Mesothelial cell of epicardium (in vitro differentiated cells): ENCODE data around the gene USP35. TPM values are rescaled to one million over a fixed set of nuclear protein-coding genes. Genes with fewer than 3 reads are reported as not detected.

Source experiments
- DNase-seq, 2 experiments: peaks; one replicate each; pipeline ENCODE4 v3.0.0; 2021; ENCODE audit warnings: low spot score in 2 of 2; ENCODE audit not compliant: unreplicated experiment in 2 of 2
- H3K27ac Mint-ChIP-seq: 2 replicates; pipeline ENCODE4 v1.8.0; 2021; ENCODE audit warnings: mixed read lengths
- H3K27me3 Mint-ChIP-seq: 2 replicates; pipeline ENCODE4 v1.8.0; 2021; ENCODE audit warnings: low read depth, mixed read lengths
- H3K36me3 Mint-ChIP-seq: 2 replicates; pipeline ENCODE4 v1.8.0; 2021; ENCODE audit warnings: mixed read lengths
- H3K4me1 Mint-ChIP-seq: 2 replicates; pipeline ENCODE4 v1.8.0; 2021; ENCODE audit warnings: mixed read lengths
- H3K4me3 Mint-ChIP-seq: 2 replicates; pipeline ENCODE4 v1.8.0; 2021; ENCODE audit warnings: mild to moderate bottlenecking, moderate library complexity, mixed read lengths
- H3K9me3 Mint-ChIP-seq: 2 replicates; pipeline ENCODE4 v1.8.0; 2021; ENCODE audit warnings: mixed read lengths
- total RNA-seq: library from RNA; stranded (reverse); gene quantifications from 3 replicates; pipeline ENCODE4 v1.2.1, GENCODE V29; 2021
- TF ChIP-seq, protein P1 (sequence below): fragments of 200-600 bp; sonication (generic); IDR thresholded peaks from one replicate; pipeline ENCODE4 v1.5.0; 2021; ENCODE audit warnings: antibody characterized with exemption; ENCODE audit not compliant: unreplicated experiment

The USP35 gene
- total RNA-seq, 1 donor from 2014 or later, result 12.3 TPM

- H3K27ac Mint-ChIP-seq, result no peak overlapping the region
- TF ChIP-seq, protein P1, sequence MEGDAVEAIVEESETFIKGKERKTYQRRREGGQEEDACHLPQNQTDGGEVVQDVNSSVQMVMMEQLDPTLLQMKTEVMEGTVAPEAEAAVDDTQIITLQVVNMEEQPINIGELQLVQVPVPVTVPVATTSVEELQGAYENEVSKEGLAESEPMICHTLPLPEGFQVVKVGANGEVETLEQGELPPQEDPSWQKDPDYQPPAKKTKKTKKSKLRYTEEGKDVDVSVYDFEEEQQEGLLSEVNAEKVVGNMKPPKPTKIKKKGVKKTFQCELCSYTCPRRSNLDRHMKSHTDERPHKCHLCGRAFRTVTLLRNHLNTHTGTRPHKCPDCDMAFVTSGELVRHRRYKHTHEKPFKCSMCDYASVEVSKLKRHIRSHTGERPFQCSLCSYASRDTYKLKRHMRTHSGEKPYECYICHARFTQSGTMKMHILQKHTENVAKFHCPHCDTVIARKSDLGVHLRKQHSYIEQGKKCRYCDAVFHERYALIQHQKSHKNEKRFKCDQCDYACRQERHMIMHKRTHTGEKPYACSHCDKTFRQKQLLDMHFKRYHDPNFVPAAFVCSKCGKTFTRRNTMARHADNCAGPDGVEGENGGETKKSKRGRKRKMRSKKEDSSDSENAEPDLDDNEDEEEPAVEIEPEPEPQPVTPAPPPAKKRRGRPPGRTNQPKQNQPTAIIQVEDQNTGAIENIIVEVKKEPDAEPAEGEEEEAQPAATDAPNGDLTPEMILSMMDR, result no peak
- no peaks in the 10 kb centered on the region for H3K27me3 Mint-ChIP-seq
- no peaks in the 10 kb centered on the region for H3K9me3 Mint-ChIP-seq
- no peak for DNase-seq
- no peak overlapping the region for H3K4me3 Mint-ChIP-seq
- H3K36me3 Mint-ChIP-seq, result no peaks in the 10 kb centered on the region
- H3K4me1 Mint-ChIP-seq, result peaks cover 12% of the 10 kb centered on the region
Measured at GRCh38 chr11:78158987-78159652, 29.6 kb upstream of the USP35 start.

GRCh38 chr11:78160557-78160956 is 28.2 kb upstream of the USP35 start:
- no peak for DNase-seq
- TF ChIP-seq, protein P1, result no peak
- no peaks in the 10 kb centered on the region for H3K36me3 Mint-ChIP-seq
- H3K4me1 Mint-ChIP-seq, result peaks cover 12% of the 10 kb centered on the region
- no peak overlapping the region for H3K4me3 Mint-ChIP-seq
- H3K27ac Mint-ChIP-seq, result no peak overlapping the region
- H3K27me3 Mint-ChIP-seq, result no peaks in the 10 kb centered on the region
- no peaks in the 10 kb centered on the region for H3K9me3 Mint-ChIP-seq

- Mint-ChIP-seq H3K9me3 (no peaks in the 10 kb centered on the region), H3K4me1 (peaks cover 8% of the 10 kb centered on the region), H3K27ac (no peak overlapping the region), H3K36me3 (no peaks in the 10 kb centered on the region), H3K27me3 (no peaks in the 10 kb centered on the region), H3K4me3 (no peak overlapping the region)
- DNase-seq, result no peak
- TF ChIP-seq, protein P1, result no peak
Measured at GRCh38 chr11:78161346-78161745, 27.4 kb upstream of the USP35 start.

- H3K9me3 Mint-ChIP-seq, result no peaks in the 10 kb centered on the region
- no peaks in the 10 kb centered on the region for H3K27me3 Mint-ChIP-seq
- H3K27ac Mint-ChIP-seq, result no peak overlapping the region
- DNase-seq, result no peak
- peaks cover 2% of the 10 kb centered on the region for H3K4me1 Mint-ChIP-seq
- H3K36me3 Mint-ChIP-seq, result no peaks in the 10 kb centered on the region
- no peak overlapping the region for H3K4me3 Mint-ChIP-seq
- TF ChIP-seq, protein P1, result no peak
Measured at GRCh38 chr11:78161962-78162371, 26.8 kb upstream of the USP35 start.

DNA sequence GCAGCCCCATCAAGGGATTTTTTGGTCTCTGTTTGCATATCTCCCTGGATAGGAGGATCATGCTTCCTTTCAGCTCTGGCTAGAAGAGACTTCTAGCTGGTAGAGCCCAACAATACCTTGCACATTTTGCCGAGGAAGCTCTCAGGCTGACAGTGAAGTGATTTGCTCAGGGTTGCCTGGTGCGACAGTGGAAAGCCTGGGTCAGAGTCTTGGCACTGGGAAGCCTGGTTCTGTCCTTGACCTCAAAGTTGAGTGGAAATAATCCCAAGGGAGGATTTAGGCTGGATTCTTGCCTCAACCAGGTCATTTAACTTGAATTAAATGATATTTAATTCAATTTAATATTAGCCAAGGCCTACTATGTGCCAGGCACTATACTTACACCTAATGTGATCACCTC is 24.9 kb upstream of the USP35 start:
- H3K27me3 Mint-ChIP-seq, result no peaks in the 10 kb centered on the region
- H3K36me3 Mint-ChIP-seq, result no peaks in the 10 kb centered on the region
- peaks cover 12% of the 10 kb centered on the region for H3K4me1 Mint-ChIP-seq

More for the DNA sequence above, 24.9 kb upstream of the USP35 start:
- TF ChIP-seq, protein P1, result no peak
- Mint-ChIP-seq H3K4me3 (no peak overlapping the region), H3K9me3 (no peaks in the 10 kb centered on the region), H3K27ac (no peak overlapping the region)
- no peak for DNase-seq
